Liver (tissue), 3 donors: Measurements from ENCODE around the gene CHTOP.

Experiments
- EGR1 ChIP-seq, 2 donors: IDR thresholded peaks; 2 replicates each; pipeline ENCODE4 v1.6.1; 2016 to 2018; ENCODE audit warnings: antibody characterized with exemption in 2 of 2, low read depth in 2 of 2
- FOXA1 ChIP-seq: IDR thresholded peaks from 2 replicates; pipeline ENCODE4 v1.6.1; 2016; ENCODE audit warnings: antibody characterized with exemption
- JUND ChIP-seq, 2 donors: IDR thresholded peaks; 2 replicates each; pipeline ENCODE4 v1.6.1; 2016; ENCODE audit warnings: antibody characterized with exemption in 2 of 2
- RAD21 ChIP-seq, 2 donors: IDR thresholded peaks; 2 replicates each; pipeline ENCODE4 v1.6.1; 2016; ENCODE audit warnings: antibody characterized with exemption in 2 of 2, mild to moderate bottlenecking in 2 of 2
- RXRA ChIP-seq, 2 donors: IDR thresholded peaks; 2 replicates each; pipeline ENCODE4 v1.6.1; 2017 to 2018; ENCODE audit warnings: antibody characterized with exemption in 2 of 2, mild to moderate bottlenecking in 1 of 2
- SP1 ChIP-seq: IDR thresholded peaks from 2 replicates; pipeline ENCODE4 v1.6.1; 2018; ENCODE audit warnings: antibody characterized with exemption, mild to moderate bottlenecking
- TAF1 ChIP-seq: conservative IDR thresholded peaks from 2 replicates; pipeline ENCODE4 v1.6.1; 2016; ENCODE audit warnings: antibody characterized with exemption, mild to moderate bottlenecking
- YY1 ChIP-seq: IDR thresholded peaks from 2 replicates; pipeline ENCODE4 v1.6.1; 2016; ENCODE audit warnings: antibody characterized with exemption, mild to moderate bottlenecking
- TF ChIP-seq, protein P1 (sequence below): IDR thresholded peaks from 2 replicates; pipeline ENCODE4 v1.6.1; 2016; ENCODE audit warnings: antibody characterized with exemption, mild to moderate bottlenecking
- TF ChIP-seq, protein P2 (sequence below): fragments of 150-350 bp; IDR thresholded peaks from 2 replicates; pipeline ENCODE4 v1.5.1; 2017; ENCODE audit warnings: improper control_type of control experiment, low read depth, low read length; ENCODE audit not compliant: missing input control
- TF ChIP-seq, protein P3 (sequence below): IDR thresholded peaks from 2 replicates; pipeline ENCODE4 v1.6.1; 2016; ENCODE audit warnings: antibody characterized with exemption
- TF ChIP-seq, protein P4 (sequence below): IDR thresholded peaks from 2 replicates; pipeline ENCODE4 v1.6.1; 2016; ENCODE audit warnings: antibody characterized with exemption
- TF ChIP-seq, protein P5 (sequence below): IDR thresholded peaks from 2 replicates; pipeline ENCODE4 v1.6.1; 2016; ENCODE audit warnings: antibody characterized with exemption
- donor health status: healthy.
- donor health status: healthy.

DNA sequence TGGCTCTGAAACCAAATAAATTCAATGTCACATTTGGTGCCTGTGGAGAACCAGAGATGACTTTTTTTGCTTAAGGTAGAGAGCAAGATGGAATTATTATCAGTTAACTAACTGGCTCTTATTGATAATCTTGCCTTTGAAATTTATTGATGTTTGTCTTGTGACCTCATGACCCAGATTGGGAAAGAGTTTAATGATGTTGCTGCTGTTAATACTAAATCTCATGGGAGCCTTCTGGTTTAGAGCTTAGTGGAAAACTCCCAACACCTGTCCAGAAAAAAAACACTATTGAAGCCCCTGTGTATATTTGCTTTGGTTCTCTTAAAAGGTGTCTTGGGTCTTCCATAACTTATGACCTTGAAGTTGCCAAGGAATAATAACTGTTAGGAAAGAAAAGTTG lies 9.9 kb downstream of the CHTOP start:
- TF ChIP-seq, protein P1, sequence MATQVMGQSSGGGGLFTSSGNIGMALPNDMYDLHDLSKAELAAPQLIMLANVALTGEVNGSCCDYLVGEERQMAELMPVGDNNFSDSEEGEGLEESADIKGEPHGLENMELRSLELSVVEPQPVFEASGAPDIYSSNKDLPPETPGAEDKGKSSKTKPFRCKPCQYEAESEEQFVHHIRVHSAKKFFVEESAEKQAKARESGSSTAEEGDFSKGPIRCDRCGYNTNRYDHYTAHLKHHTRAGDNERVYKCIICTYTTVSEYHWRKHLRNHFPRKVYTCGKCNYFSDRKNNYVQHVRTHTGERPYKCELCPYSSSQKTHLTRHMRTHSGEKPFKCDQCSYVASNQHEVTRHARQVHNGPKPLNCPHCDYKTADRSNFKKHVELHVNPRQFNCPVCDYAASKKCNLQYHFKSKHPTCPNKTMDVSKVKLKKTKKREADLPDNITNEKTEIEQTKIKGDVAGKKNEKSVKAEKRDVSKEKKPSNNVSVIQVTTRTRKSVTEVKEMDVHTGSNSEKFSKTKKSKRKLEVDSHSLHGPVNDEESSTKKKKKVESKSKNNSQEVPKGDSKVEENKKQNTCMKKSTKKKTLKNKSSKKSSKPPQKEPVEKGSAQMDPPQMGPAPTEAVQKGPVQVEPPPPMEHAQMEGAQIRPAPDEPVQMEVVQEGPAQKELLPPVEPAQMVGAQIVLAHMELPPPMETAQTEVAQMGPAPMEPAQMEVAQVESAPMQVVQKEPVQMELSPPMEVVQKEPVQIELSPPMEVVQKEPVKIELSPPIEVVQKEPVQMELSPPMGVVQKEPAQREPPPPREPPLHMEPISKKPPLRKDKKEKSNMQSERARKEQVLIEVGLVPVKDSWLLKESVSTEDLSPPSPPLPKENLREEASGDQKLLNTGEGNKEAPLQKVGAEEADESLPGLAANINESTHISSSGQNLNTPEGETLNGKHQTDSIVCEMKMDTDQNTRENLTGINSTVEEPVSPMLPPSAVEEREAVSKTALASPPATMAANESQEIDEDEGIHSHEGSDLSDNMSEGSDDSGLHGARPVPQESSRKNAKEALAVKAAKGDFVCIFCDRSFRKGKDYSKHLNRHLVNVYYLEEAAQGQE: no peak
- TF ChIP-seq SP1 (no peak), TAF1 (no peak), YY1 (no peak), RAD21 (IDR thresholded peaks at IDR 0.05) (no peak), FOXA1 (no peak), EGR1 (IDR thresholded peaks at IDR 0.05; ENCODE audit: low read depth in 2 of 2) (no peak), RXRA (IDR thresholded peaks at IDR 0.05) (peak; percentile 46 to 48), JUND (IDR thresholded peaks at IDR 0.05) (no peak)
- TF ChIP-seq, protein P2, sequence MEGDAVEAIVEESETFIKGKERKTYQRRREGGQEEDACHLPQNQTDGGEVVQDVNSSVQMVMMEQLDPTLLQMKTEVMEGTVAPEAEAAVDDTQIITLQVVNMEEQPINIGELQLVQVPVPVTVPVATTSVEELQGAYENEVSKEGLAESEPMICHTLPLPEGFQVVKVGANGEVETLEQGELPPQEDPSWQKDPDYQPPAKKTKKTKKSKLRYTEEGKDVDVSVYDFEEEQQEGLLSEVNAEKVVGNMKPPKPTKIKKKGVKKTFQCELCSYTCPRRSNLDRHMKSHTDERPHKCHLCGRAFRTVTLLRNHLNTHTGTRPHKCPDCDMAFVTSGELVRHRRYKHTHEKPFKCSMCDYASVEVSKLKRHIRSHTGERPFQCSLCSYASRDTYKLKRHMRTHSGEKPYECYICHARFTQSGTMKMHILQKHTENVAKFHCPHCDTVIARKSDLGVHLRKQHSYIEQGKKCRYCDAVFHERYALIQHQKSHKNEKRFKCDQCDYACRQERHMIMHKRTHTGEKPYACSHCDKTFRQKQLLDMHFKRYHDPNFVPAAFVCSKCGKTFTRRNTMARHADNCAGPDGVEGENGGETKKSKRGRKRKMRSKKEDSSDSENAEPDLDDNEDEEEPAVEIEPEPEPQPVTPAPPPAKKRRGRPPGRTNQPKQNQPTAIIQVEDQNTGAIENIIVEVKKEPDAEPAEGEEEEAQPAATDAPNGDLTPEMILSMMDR: no peak
- TF ChIP-seq, protein P3, sequence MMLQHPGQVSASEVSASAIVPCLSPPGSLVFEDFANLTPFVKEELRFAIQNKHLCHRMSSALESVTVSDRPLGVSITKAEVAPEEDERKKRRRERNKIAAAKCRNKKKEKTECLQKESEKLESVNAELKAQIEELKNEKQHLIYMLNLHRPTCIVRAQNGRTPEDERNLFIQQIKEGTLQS: no peak
- TF ChIP-seq, protein P4, sequence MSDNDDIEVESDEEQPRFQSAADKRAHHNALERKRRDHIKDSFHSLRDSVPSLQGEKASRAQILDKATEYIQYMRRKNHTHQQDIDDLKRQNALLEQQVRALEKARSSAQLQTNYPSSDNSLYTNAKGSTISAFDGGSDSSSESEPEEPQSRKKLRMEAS: no peak
- TF ChIP-seq, protein P5, sequence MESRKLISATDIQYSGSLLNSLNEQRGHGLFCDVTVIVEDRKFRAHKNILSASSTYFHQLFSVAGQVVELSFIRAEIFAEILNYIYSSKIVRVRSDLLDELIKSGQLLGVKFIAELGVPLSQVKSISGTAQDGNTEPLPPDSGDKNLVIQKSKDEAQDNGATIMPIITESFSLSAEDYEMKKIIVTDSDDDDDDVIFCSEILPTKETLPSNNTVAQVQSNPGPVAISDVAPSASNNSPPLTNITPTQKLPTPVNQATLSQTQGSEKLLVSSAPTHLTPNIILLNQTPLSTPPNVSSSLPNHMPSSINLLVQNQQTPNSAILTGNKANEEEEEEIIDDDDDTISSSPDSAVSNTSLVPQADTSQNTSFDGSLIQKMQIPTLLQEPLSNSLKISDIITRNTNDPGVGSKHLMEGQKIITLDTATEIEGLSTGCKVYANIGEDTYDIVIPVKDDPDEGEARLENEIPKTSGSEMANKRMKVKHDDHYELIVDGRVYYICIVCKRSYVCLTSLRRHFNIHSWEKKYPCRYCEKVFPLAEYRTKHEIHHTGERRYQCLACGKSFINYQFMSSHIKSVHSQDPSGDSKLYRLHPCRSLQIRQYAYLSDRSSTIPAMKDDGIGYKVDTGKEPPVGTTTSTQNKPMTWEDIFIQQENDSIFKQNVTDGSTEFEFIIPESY: no peak
